Calu3 (cell line): ENCODE results near the gene FLT3LG. TPM values are rescaled to one million over a fixed set of nuclear protein-coding genes. Genes with fewer than 3 reads are reported as not detected.
A peak's percentile ranks its signal among the peaks of the same experiment; 100 is the strongest.
"Not testable (repeated sequence)": the region's sequence is repeated elsewhere in the genome, so short reads cannot be mapped to it uniquely, and the experiment has no call there.

Experiments used
- BruUV-seq: library from RNA; stranded (reverse); fragments of 400-500 nt; replicated peaks from 2 replicates; lab custom pipeline; 2021; lab: Mats Ljungman, UMichigan
- CTCF ChIA-PET: fragments of 300-600 bp; sonication (Branson Sonifier 250); formaldehyde crosslinking; loops from one replicate; lab custom pipeline; 2022; ENCODE audit warnings: antibody characterized with exemption; lab: Charles Lee
- DNase-seq: peaks from one replicate; pipeline ENCODE4 v3.0.0; 2022
- H3K27ac Mint-ChIP-seq: one replicate; pipeline ENCODE4 v1.8.0; 2022; ENCODE audit warnings: mixed read lengths; ENCODE audit not compliant: unreplicated experiment
- H3K27me3 Mint-ChIP-seq: one replicate; pipeline ENCODE4 v1.8.0; 2022; ENCODE audit warnings: mixed read lengths; ENCODE audit not compliant: unreplicated experiment
- H3K36me3 Mint-ChIP-seq: one replicate; pipeline ENCODE4 v1.8.0; 2022; ENCODE audit warnings: mild to moderate bottlenecking, moderate library complexity, mixed read lengths; ENCODE audit not compliant: insufficient read depth, unreplicated experiment
- H3K4me1 Mint-ChIP-seq: one replicate; pipeline ENCODE4 v1.8.0; 2022; ENCODE audit warnings: mild to moderate bottlenecking, low read depth, mixed read lengths; ENCODE audit not compliant: unreplicated experiment
- H3K4me3 Mint-ChIP-seq: one replicate; pipeline ENCODE4 v1.8.0; 2022; ENCODE audit warnings: mild to moderate bottlenecking, low read depth, moderate library complexity, mixed read lengths; ENCODE audit not compliant: unreplicated experiment
- H3K9me3 Mint-ChIP-seq: one replicate; pipeline ENCODE4 v1.8.0; 2022; ENCODE audit warnings: low read depth, mixed read lengths; ENCODE audit not compliant: unreplicated experiment
- CTCF ChIP-seq: fragments of 200-600 bp; IDR thresholded peaks from one replicate; pipeline ENCODE4 v1.8.0; 2022; ENCODE audit warnings: antibody characterized with exemption; ENCODE audit not compliant: unreplicated experiment
- intact Hi-C: fragments of 100-400 bp; cut with micrococcal nuclease; formaldehyde crosslinking; loops from one replicate; pipeline ENCODE4 v1.10.0; 2022; ENCODE audit not compliant: unreplicated experiment
- total RNA-seq: library from RNA; stranded (reverse); gene quantifications from 2 replicates; pipeline ENCODE4 v1.2.3, GENCODE V29; 2022

FLT3LG gene
- total RNA-seq, 1 experiment from 2014 or later = 4.8 TPM

- DNase-seq = peak; percentile 32
- CTCF ChIA-PET = interaction anchor here (0.5 to 1.5 kb wide), 13 partner anchors 10 to 345 kb away, joined by 3 to 14 read pairs (median 5); partner anchors contain the start of genes ALDH16A1 and PIH1D1
- no peaks in the 10 kb centered on the region for H3K9me3 Mint-ChIP-seq
- H3K4me3 Mint-ChIP-seq = peak overlapping the region; percentile 73
- peaks cover 58% of the 10 kb centered on the region for H3K27me3 Mint-ChIP-seq
- H3K36me3 Mint-ChIP-seq = peaks cover 37% of the 10 kb centered on the region
- peaks cover 27% of the 10 kb centered on the region for H3K4me1 Mint-ChIP-seq
- intact Hi-C loops = no loop called here
- H3K27ac Mint-ChIP-seq = no peak overlapping the region
- no peak for TF ChIP-seq CTCF
- no TSS peak for BruUV-seq
Observed at GRCh38 chr19:49442354-49442753, 31.7 kb upstream of the FLT3LG start.

GRCh38 chr19:49442771-49443365 lies 31.1 kb upstream of the FLT3LG start:
- CTCF ChIA-PET = interaction anchor here (0.5 to 1.5 kb wide), 11 partner anchors 9 to 345 kb away, joined by 3 to 14 read pairs (median 5); partner anchors contain the start of genes ALDH16A1 and PIH1D1
- peaks cover 27% of the 10 kb centered on the region for H3K4me1 Mint-ChIP-seq
- H3K4me3 Mint-ChIP-seq = peak overlapping the region; percentile 73
- H3K27me3 Mint-ChIP-seq = peaks cover 53% of the 10 kb centered on the region
- no peak overlapping the region for H3K27ac Mint-ChIP-seq
- peaks cover 39% of the 10 kb centered on the region for H3K36me3 Mint-ChIP-seq
- no TSS peak for BruUV-seq
- intact Hi-C loops = loop anchor here (1.0 kb wide), 1 partner anchor 51 kb away; no protein-coding TSS in a partner anchor
- no peak for TF ChIP-seq CTCF
- peak; percentile 96 for DNase-seq
- H3K9me3 Mint-ChIP-seq = no peaks in the 10 kb centered on the region

- peak; percentile 93 for TF ChIP-seq CTCF
- intact Hi-C loops = loop anchor here (1.0 kb wide), 1 partner anchor 51 kb away; no protein-coding TSS in a partner anchor
- CTCF ChIA-PET = interaction anchor here (0.7 to 1.5 kb wide), 7 partner anchors 8 to 346 kb away, joined by 3 to 14 read pairs (median 6); partner anchors contain the start of gene PIH1D1
- Mint-ChIP-seq H3K27me3 (peaks cover 46% of the 10 kb centered on the region), H3K36me3 (peaks cover 43% of the 10 kb centered on the region), H3K9me3 (no peaks in the 10 kb centered on the region), H3K27ac (peak overlapping the region; percentile 24), H3K4me1 (peaks cover 34% of the 10 kb centered on the region), H3K4me3 (peak overlapping the region; percentile 73)
- peak; percentile 96 for DNase-seq
- BruUV-seq = no TSS peak
Observed at GRCh38 chr19:49443366-49444099, 30.5 kb upstream of the FLT3LG start.

GRCh38 chr19:49444100-49444700 lies 29.8 kb upstream of the FLT3LG start:
- peaks cover 39% of the 10 kb centered on the region for H3K4me1 Mint-ChIP-seq
- peak overlapping the region; percentile 24 for H3K27ac Mint-ChIP-seq
- H3K9me3 Mint-ChIP-seq, DNase-seq, intact Hi-C loops, BruUV-seq: not testable (repeated sequence)
- CTCF ChIA-PET = interaction anchor here (1.2 kb wide), 1 partner anchor 53 kb away, joined by 10 read pairs; no protein-coding TSS in a partner anchor
- peaks cover 49% of the 10 kb centered on the region for H3K36me3 Mint-ChIP-seq
- peaks cover 40% of the 10 kb centered on the region for H3K27me3 Mint-ChIP-seq
- peak overlapping the region; percentile 73 for H3K4me3 Mint-ChIP-seq
